Muscle layer of colon (tissue), 2 donors: ENCODE measurements around the gene PCBD1.

Source experiments
- H3K27ac ChIP-seq: one replicate; pipeline ENCODE4 v1.7.0; 2013; ENCODE audit warnings: low read depth, mild to moderate bottlenecking, low read length, moderate library complexity
- H3K27me3 ChIP-seq, 2 donors: one replicate each; pipeline ENCODE4 v1.7.0; 2013; ENCODE audit warnings: low read length in 2 of 2, mild to moderate bottlenecking in 2 of 2; ENCODE audit not compliant: insufficient read depth in 2 of 2, control insufficient read depth in 1 of 2
- H3K36me3 ChIP-seq: one replicate; pipeline ENCODE4 v1.7.0; 2013; ENCODE audit warnings: mild to moderate bottlenecking, low read length; ENCODE audit not compliant: insufficient read depth
- H3K4me1 ChIP-seq: one replicate; pipeline ENCODE4 v1.7.0; 2013; ENCODE audit warnings: mild to moderate bottlenecking, low read length; ENCODE audit not compliant: insufficient read depth
- H3K4me3 ChIP-seq, 2 donors: one replicate each; pipeline ENCODE4 v1.7.0; 2013; ENCODE audit warnings: low read length in 2 of 2, low read depth in 1 of 2, mild to moderate bottlenecking in 1 of 2, moderate library complexity in 1 of 2
- H3K9ac ChIP-seq: one replicate; pipeline ENCODE4 v1.7.0; 2013; ENCODE audit warnings: low read length
- H3K9me3 ChIP-seq: one replicate; pipeline ENCODE4 v1.7.0; 2013; ENCODE audit warnings: mild to moderate bottlenecking, low read length
- donor health status: abdominal sarcoma.
- donor health status: Adenocarcinoma of cecum.

PCBD1 gene

GRCh38 chr10:70915806-70916205 is 27.4 kb upstream of the PCBD1 start:
- Histone ChIP-seq H3K4me3 (no peak overlapping the region), H3K27ac (no peak overlapping the region), H3K9ac (no peak overlapping the region), H3K9me3 (no peaks in the 10 kb centered on the region), H3K27me3 (peaks cover 0 to 18% of the 10 kb centered on the region in 2 donors), H3K4me1 (no peaks in the 10 kb centered on the region), H3K36me3 (no peaks in the 10 kb centered on the region)

GRCh38 chr10:70915206-70915605 is 26.8 kb upstream of the PCBD1 start:
- Histone ChIP-seq H3K4me1 (no peaks in the 10 kb centered on the region), H3K4me3 (no peak overlapping the region), H3K9ac (no peak overlapping the region), H3K9me3 (no peaks in the 10 kb centered on the region), H3K27ac (no peak overlapping the region), H3K36me3 (no peaks in the 10 kb centered on the region), H3K27me3 (peaks cover 0 to 18% of the 10 kb centered on the region in 2 donors)

GRCh38 chr10:70914316-70914864 is 26.0 kb upstream of the PCBD1 start:
- H3K9me3 ChIP-seq = no peaks in the 10 kb centered on the region
- no peak overlapping the region for H3K4me3 ChIP-seq
- peaks cover 0 to 14% of the 10 kb centered on the region in 2 donors for H3K27me3 ChIP-seq
- no peaks in the 10 kb centered on the region for H3K4me1 ChIP-seq
- H3K36me3 ChIP-seq = no peaks in the 10 kb centered on the region
- H3K9ac ChIP-seq = no peak overlapping the region
- no peak overlapping the region for H3K27ac ChIP-seq

- Histone ChIP-seq H3K27ac (no peak overlapping the region), H3K36me3 (no peaks in the 10 kb centered on the region), H3K27me3 (peaks cover 0 to 8% of the 10 kb centered on the region in 2 donors), H3K4me1 (no peaks in the 10 kb centered on the region), H3K4me3 (no peak overlapping the region), H3K9me3 (no peaks in the 10 kb centered on the region), H3K9ac (no peak overlapping the region)
Observed at GRCh38 chr10:70913893-70914240, 25.5 kb upstream of the PCBD1 start.

DNA sequence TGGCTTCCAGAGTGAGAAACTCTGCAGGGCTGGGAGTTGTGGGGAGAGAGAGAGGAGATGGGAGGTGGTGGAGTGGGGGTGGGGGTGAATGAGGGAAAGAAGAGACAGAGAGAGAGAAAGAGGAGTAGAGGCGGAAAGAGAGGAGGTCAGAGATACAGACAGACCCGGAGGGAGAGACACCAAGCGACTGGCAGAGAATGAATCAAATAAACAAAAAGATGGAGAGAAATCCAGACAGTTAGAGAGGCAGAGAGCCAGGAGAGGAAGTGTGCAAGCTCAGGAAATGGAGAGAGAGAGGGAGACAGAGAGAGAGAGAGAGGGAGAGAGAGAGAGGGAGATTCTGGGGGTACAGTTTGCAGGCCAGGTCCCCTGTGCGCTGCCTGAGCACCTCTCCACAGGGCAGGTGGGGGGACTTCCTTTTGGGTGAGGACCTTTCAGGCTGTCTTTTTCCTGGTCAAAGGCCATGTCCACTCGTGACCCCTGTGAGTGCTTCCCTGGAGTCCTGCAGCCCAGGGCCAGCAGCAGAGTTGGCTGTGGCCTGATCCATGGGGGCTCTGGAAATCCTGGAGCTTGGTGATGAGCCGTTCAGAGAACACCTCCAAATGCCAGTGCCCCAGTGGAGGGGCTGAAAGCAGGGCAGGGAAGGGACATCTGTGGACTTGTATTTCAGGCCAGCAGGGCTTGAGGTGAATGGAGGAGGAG is 25.0 kb upstream of the PCBD1 start:
- Histone ChIP-seq H3K9me3 (no peaks in the 10 kb centered on the region), H3K27ac (no peak overlapping the region), H3K27me3 (peaks cover 0 to 7% of the 10 kb centered on the region in 2 donors), H3K4me3 (no peak overlapping the region), H3K4me1 (no peaks in the 10 kb centered on the region), H3K36me3 (no peaks in the 10 kb centered on the region), H3K9ac (no peak overlapping the region)

- Histone ChIP-seq H3K27me3 (peaks cover 0 to 7% of the 10 kb centered on the region in 2 donors), H3K36me3 (no peaks in the 10 kb centered on the region), H3K27ac (no peak overlapping the region), H3K9ac (no peak overlapping the region), H3K4me1 (no peaks in the 10 kb centered on the region), H3K9me3 (no peaks in the 10 kb centered on the region), H3K4me3 (no peak overlapping the region)
Observed at GRCh38 chr10:70912556-70912955, 24.2 kb upstream of the PCBD1 start.

DNA sequence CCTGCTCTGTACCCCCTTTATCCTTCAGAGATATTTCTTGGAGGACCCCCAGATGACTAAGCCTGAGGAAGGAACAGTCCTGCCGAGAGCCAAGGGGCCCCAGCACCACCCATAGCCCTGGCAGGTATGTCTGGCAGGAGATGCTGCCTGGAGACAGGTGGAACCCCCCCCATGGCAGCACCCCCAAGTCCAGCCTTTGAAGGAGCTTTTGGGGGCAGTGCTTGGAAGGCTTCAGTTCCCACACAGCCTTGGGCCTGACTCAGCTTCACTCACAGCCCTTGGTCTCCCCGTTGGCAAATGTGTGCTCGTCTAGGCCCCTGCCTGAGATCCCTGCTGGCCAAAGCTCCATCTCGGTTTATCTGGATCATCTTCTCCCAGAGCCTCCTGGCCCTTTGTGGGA is 23.0 kb upstream of the PCBD1 start:
- Histone ChIP-seq H3K36me3 (no peaks in the 10 kb centered on the region), H3K27me3 (no peaks in the 10 kb centered on the region), H3K4me1 (peaks cover 4% of the 10 kb centered on the region), H3K27ac (no peak overlapping the region), H3K9me3 (no peaks in the 10 kb centered on the region), H3K9ac (no peak overlapping the region), H3K4me3 (no peak overlapping the region)

- Histone ChIP-seq H3K27ac (no peak overlapping the region), H3K4me1 (peaks cover 4% of the 10 kb centered on the region), H3K36me3 (no peaks in the 10 kb centered on the region), H3K27me3 (no peaks in the 10 kb centered on the region), H3K4me3 (no peak overlapping the region), H3K9ac (no peak overlapping the region), H3K9me3 (no peaks in the 10 kb centered on the region)
Observed at GRCh38 chr10:70910486-70911341, 22.3 kb upstream of the PCBD1 start.

- Histone ChIP-seq H3K4me3 (no peak overlapping the region), H3K27me3 (no peaks in the 10 kb centered on the region), H3K36me3 (no peaks in the 10 kb centered on the region), H3K4me1 (peaks cover 4% of the 10 kb centered on the region), H3K9ac (no peak overlapping the region), H3K9me3 (no peaks in the 10 kb centered on the region), H3K27ac (no peak overlapping the region)
Observed at GRCh38 chr10:70909326-70909935, 21.1 kb upstream of the PCBD1 start.

DNA sequence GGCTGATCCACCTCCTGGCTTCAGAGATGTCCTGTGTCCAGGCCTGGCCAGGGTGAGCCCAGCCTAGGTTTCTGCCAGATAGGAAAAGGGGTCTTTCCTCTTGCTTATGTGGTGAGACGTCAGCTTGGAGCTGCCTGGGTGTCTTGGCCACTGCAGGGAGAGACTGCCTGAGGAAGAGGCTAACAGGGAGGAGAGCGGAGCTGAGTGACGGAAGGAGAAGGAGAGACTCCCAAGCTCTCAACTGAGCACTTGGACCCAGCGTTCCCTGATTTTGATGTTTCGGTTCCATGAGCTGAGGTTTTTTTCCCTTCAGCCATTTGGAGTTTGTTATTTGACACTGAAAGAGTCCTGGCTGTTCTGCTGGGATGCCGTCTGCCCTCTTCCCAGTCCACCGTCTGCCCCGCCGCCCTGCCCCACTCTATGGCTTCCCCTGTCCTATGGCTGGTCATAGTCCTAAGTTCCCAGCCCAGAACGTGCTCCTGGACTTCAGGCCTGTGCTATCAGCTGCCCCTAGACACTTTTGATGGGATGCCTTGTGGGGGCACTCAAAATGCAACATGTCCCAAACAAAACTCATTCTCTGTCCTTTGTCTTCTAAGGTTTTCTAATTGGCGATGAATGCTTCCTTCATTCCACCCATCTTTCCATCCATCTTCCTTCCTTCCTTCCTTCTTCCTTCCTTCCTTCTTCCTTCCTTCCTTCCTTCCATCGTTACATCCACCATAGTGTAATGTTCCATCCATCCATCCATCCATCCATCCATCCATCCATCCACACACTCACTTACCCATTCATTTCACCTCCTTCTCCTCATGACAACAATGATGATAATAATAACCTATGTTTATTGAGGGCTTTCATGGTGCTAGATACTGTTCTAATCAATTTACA is 20.3 kb upstream of the PCBD1 start:
- Histone ChIP-seq H3K4me3 (no peak overlapping the region), H3K9me3 (no peaks in the 10 kb centered on the region), H3K36me3 (no peaks in the 10 kb centered on the region), H3K27ac (no peak overlapping the region), H3K9ac (no peak overlapping the region), H3K4me1 (peaks cover 4% of the 10 kb centered on the region), H3K27me3 (no peaks in the 10 kb centered on the region)
